Activated CD8-positive, alpha-beta memory T cell treated with anti-CD3 and anti-CD28 coated beads, Interleukin-2, amount 10 ng/mL, durations not matched to agents 7 days and 5 days (primary cell): ENCODE data around the gene RBM38. TPM values are rescaled to one million over a fixed set of nuclear protein-coding genes. Genes with fewer than 3 reads are reported as not detected.

Experiments
- ATAC-seq: fragments of 150-1000 bp; cut with Tn5 transposase; one replicate; pipeline ENCODE4 v1.10.0; 2021; ENCODE audit warnings: moderate library complexity
- CTCF ChIA-PET: fragments of 350-600 bp; sonication (Branson Sonifier 250); formaldehyde crosslinking; loops from one replicate; lab custom pipeline; 2021; ENCODE audit warnings: antibody characterized with exemption; lab: Charles Lee
- DNase-seq: peaks from one replicate; pipeline ENCODE4 v3.0.0-alpha.2; 2020
- H3K27ac Mint-ChIP-seq: one replicate; pipeline ENCODE4 v1.8.0; 2021; ENCODE audit warnings: mild to moderate bottlenecking, mixed read lengths
- H3K27me3 Mint-ChIP-seq: one replicate; pipeline ENCODE4 v1.8.0; 2021; ENCODE audit warnings: mixed read lengths
- H3K36me3 Mint-ChIP-seq: one replicate; pipeline ENCODE4 v1.8.0; 2021; ENCODE audit warnings: mild to moderate bottlenecking, mixed read lengths
- H3K4me1 Mint-ChIP-seq: one replicate; pipeline ENCODE4 v1.8.0; 2021; ENCODE audit warnings: mixed read lengths
- H3K4me3 Mint-ChIP-seq: one replicate; pipeline ENCODE4 v1.8.0; 2021; ENCODE audit warnings: mild to moderate bottlenecking, moderate library complexity, mixed read lengths
- H3K9me3 Mint-ChIP-seq: one replicate; pipeline ENCODE4 v1.8.0; 2022; ENCODE audit warnings: low read depth, mixed read lengths
- total RNA-seq, 2 experiments: library from RNA; stranded (reverse); gene quantifications; one replicate each; pipeline ENCODE4 v1.2.3, GENCODE V29; 2021

Gene RBM38
- total RNA-seq, 2 experiments from 2014 or later: 74.8 to 91.9 TPM

DNA sequence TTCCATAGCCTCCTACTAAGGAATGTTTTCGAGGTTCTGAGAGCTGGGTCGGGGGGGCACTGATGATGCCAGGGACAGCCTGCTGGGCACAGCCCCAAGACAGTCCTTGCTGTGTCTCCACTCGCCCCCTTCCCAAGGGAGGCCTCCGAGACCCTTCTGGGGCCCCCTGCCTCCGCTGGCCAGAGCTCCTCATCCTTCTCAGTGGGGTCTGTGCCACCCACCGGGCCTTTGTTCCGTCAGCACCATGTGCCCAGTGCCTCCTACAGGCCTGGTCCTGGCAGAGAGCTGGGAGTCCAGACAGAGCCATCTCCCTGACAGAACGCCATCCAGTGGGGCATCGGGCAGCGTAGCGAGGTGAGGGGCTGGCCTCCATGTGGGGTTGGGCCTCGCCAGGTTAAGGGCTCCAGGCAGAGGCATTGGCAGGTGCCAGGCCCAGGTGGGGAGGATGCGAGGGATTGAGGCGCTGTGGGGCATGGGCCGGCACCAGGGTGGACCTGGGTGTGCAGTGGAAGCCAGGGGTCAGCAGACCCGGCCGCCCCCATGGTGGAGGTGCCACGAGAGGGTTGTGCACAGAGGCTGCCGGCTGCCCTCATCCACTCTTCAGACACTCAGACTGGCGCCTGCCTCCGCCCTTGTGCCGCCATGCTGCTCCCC is 13.3 kb downstream of the RBM38 start:
- Mint-ChIP-seq H3K4me1 (peaks cover 36% of the 10 kb centered on the region), H3K27me3 (no peaks in the 10 kb centered on the region), H3K27ac (no peak overlapping the region), H3K4me3 (no peak overlapping the region), H3K9me3 (no peaks in the 10 kb centered on the region), H3K36me3 (peaks cover 31% of the 10 kb centered on the region)
- ATAC-seq (no peak), DNase-seq (no peak)
- CTCF ChIA-PET: no interaction called here

DNA sequence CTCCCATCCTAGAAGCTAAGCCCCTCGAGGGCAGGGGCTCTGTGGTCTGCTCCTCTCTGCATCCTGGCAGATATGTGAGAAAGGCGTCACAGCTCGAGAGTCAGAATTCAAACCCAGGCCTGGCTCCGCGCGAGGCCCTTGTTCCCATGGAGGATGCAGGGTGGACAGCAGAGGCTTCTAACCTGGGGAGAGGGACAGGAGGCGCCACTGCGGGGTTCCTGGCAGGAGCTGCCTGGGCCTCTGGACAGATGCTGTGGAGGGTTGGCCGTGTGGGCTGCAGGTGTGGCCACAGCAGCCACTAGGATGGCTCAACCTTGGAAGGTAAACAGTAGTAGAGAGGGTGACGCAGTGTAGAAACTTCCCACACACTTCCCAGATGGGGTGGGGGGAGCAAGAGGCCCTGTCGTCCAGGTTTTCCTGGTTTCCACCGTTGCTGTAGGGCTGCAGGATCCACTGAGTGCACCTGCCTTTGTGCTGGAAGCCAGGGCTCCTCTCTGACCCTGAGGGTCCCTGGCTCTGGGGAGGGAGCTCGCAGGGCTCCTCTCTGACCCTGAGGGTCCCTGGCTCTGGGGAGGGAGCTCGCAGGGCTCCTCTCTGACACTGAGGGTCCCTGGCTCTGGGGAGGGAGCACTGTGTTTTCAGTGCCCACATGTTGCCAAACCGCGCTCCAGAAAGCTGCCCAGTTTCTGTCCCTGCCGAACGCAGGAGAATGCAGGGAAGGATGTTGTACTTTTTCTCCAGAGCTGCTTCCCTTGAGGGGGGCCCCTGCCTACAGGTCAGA is 14.2 kb downstream of the RBM38 start:
- Mint-ChIP-seq H3K27me3 (no peaks in the 10 kb centered on the region), H3K36me3 (peaks cover 26% of the 10 kb centered on the region), H3K9me3 (no peaks in the 10 kb centered on the region), H3K4me1 (peaks cover 27% of the 10 kb centered on the region), H3K4me3 (no peak overlapping the region), H3K27ac (no peak overlapping the region)
- DNase-seq: no peak
- CTCF ChIA-PET: no interaction called here
- ATAC-seq: no peak

DNA sequence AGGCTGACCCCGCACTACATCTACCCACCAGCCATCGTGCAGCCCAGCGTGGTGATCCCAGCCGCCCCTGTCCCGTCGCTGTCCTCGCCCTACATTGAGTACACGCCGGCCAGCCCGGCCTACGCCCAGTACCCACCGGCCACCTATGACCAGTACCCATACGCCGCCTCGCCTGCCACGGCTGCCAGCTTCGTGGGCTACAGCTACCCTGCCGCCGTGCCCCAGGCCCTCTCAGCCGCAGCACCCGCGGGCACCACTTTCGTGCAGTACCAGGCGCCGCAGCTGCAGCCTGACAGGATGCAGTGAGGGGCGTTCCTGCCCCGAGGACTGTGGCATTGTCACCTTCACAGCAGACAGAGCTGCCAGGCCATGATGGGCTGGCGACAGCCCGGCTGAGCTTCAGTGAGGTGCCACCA is 16.4 kb downstream of the RBM38 start:
- no peak overlapping the region for H3K27ac Mint-ChIP-seq
- no peaks in the 10 kb centered on the region for H3K27me3 Mint-ChIP-seq
- peaks cover 17% of the 10 kb centered on the region for H3K36me3 Mint-ChIP-seq
- ATAC-seq (no peak), DNase-seq (no peak)
- no peak overlapping the region for H3K4me3 Mint-ChIP-seq
- CTCF ChIA-PET: no interaction called here
- H3K9me3 Mint-ChIP-seq: no peaks in the 10 kb centered on the region
- peaks cover 25% of the 10 kb centered on the region for H3K4me1 Mint-ChIP-seq

GRCh38 chr20:57408131-57408530 is 16.9 kb downstream of the RBM38 start:
- Mint-ChIP-seq H3K9me3 (no peaks in the 10 kb centered on the region), H3K27me3 (no peaks in the 10 kb centered on the region), H3K36me3 (peaks cover 17% of the 10 kb centered on the region), H3K4me3 (no peak overlapping the region), H3K4me1 (peaks cover 25% of the 10 kb centered on the region), H3K27ac (no peak overlapping the region)
- DNase-seq (no peak), ATAC-seq (no peak)
- CTCF ChIA-PET: no interaction called here

GRCh38 chr20:57408536-57409233 is 17.5 kb downstream of the RBM38 start:
- Mint-ChIP-seq H3K27me3 (no peaks in the 10 kb centered on the region), H3K4me1 (peaks cover 22% of the 10 kb centered on the region), H3K27ac (no peak overlapping the region), H3K4me3 (no peak overlapping the region), H3K36me3 (peaks cover 16% of the 10 kb centered on the region), H3K9me3 (no peaks in the 10 kb centered on the region)
- CTCF ChIA-PET: no interaction called here
- ATAC-seq (no peak), DNase-seq (no peak)

DNA sequence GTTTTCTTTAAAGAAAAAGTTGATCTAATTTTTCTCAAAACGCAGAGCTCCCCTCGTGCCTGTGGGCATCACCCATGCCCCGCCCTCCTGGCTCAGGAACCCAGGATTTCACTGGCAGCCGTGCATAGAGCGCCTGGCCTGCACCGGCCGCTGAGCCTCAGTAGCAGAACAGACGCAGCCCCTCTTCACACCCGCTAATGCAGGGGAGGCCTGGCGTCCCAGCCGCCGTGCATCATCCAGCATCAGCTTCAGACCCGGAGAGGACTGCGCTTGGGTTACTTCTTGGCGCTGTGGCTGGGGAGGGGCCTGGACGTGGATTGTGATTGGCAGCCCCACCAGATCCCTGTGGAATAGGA is 18.1 kb downstream of the RBM38 start:
- DNase-seq (no peak), ATAC-seq (no peak)
- H3K27me3 Mint-ChIP-seq: no peaks in the 10 kb centered on the region
- H3K9me3 Mint-ChIP-seq: no peaks in the 10 kb centered on the region
- peaks cover 22% of the 10 kb centered on the region for H3K4me1 Mint-ChIP-seq
- no peak overlapping the region for H3K4me3 Mint-ChIP-seq
- no peak overlapping the region for H3K27ac Mint-ChIP-seq
- peaks cover 14% of the 10 kb centered on the region for H3K36me3 Mint-ChIP-seq
- CTCF ChIA-PET: interaction anchor here (1.1 kb wide), 1 partner anchor 20 kb away, joined by 3 read pairs; no protein-coding TSS in a partner anchor

DNA sequence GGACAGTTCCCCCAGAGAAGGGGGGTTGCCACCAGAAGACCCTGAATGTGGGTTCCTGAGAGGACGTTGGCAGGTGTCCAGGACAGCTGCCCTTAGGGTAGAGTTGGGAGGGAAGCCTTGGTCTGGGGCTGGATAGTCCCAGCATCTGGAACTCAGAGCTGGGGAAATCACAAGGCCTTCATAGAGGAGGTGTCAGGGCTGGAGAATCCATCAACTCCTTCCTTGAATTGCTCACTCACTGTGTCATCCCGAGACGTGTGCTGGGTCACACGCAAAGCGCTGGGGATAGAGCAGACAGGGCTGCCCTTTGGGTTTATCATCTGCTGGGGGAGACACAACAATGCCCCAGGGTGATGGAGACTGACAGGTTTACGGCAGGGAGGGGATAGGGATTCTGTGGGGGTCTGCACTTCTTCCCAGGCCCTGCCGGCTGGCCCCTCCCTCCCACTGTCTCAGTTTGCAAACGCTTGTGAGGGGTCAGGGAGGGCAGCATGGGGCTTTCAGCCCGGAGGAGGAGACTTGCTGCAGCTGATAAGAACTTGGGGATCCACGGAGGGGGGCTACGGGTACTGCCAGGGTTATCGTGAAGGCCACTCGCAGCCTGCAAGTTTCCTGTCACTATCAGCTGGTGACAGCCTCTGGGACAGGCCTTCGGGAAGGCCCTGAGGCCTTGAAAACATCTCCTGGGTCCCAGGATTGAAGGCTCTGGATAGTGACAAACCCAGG is 18.6 kb downstream of the RBM38 start:
- H3K9me3 Mint-ChIP-seq: no peaks in the 10 kb centered on the region
- H3K27ac Mint-ChIP-seq: no peak overlapping the region
- peaks cover 22% of the 10 kb centered on the region for H3K4me1 Mint-ChIP-seq
- DNase-seq: no peak
- H3K4me3 Mint-ChIP-seq: no peak overlapping the region
- H3K36me3 Mint-ChIP-seq: peaks cover 14% of the 10 kb centered on the region
- CTCF ChIA-PET: interaction anchor here (1.1 kb wide), 1 partner anchor 20 kb away, joined by 3 read pairs; no protein-coding TSS in a partner anchor
- ATAC-seq: no peak
- H3K27me3 Mint-ChIP-seq: no peaks in the 10 kb centered on the region

DNA sequence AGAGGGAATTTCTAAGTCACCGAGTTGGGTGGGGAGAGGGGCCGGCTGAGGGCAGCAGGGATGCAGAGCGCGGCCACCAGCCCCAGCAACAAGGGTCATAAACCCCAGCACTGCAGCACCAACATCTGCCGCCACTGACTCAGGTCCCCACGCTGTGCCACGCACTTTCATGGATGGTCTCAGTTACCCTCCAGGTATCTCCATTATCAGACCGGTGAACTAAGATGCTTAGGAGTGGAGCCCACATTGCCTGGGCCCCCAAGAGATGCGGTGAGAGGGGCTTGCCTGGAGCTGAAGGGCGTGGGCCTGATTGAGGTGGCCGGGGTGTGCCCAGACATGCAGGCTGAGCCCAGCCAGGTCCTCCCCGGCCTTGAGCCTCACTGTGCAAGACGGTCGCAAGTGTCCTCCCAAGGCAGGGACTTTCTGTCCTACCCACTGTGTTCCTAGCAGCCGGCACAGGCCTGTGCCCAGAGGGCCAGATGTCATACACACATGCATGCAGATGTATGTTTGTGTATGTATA is 19.3 kb downstream of the RBM38 start:
- Mint-ChIP-seq H3K27ac (no peak overlapping the region), H3K9me3 (no peaks in the 10 kb centered on the region), H3K4me1 (peaks cover 22% of the 10 kb centered on the region), H3K27me3 (no peaks in the 10 kb centered on the region), H3K36me3 (peaks cover 11% of the 10 kb centered on the region), H3K4me3 (no peak overlapping the region)
- CTCF ChIA-PET: interaction anchor here (1.2 kb wide), 1 partner anchor 20 kb away, joined by 3 read pairs; no protein-coding TSS in a partner anchor
- DNase-seq (no peak), ATAC-seq (no peak)

GRCh38 chr20:57410924-57411323 is 19.7 kb downstream of the RBM38 start:
- H3K4me1 Mint-ChIP-seq: peaks cover 22% of the 10 kb centered on the region
- no peak overlapping the region for H3K4me3 Mint-ChIP-seq
- no peak for DNase-seq

DNA sequence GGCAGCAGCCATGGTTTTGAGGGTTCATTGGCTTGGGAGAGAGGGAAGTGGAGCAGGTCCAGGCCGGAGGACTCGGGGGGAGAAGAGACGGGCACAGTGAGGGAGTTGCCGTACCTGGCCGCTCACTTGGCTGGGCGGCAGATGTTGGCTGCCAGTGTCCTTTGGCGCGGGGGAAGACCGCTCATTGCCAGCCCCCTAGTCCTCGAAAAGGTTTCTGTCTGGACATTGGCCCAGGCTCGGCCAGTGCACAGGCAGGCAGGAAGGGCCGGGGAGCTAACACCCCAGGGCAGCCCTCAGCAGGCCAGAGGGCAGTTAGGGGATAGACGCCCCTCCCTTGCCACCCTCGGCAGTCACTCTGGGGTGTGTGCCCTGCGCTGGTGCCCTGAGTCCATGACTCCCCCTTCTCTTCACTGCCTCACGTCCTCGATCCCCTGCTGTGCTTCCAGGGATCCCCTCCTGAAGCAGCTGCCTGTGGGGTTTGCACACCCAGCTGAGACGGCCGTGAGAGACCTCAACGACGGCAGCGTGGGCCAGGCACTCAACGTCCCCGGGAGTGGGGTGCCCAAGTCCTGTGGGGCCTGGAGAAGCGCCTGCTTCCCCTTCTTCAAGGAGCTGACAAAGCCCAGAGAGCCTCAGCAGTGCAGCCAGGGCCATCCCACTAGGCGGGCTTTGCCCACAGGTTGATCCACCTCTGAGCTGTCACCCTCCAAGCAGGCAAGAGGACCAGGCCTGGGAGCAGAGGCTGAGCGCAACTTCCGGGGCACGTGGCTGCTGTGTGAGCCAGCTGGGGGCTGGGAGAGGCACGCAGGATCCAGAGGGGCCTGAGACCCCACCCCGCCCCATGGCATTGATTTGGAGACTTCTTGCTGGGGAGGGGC is 20.4 kb downstream of the RBM38 start:
- no peaks in the 10 kb centered on the region for H3K9me3 Mint-ChIP-seq
- H3K27me3 Mint-ChIP-seq: no peaks in the 10 kb centered on the region
- peaks cover 22% of the 10 kb centered on the region for H3K4me1 Mint-ChIP-seq
- DNase-seq: no peak
- CTCF ChIA-PET: interaction anchor here (1.1 to 3.5 kb wide), 8 partner anchors 12 to 22 kb away, joined by 3 to 10 read pairs (median 6); no protein-coding TSS in a partner anchor
- H3K27ac Mint-ChIP-seq: no peak overlapping the region
- no peak overlapping the region for H3K4me3 Mint-ChIP-seq
- ATAC-seq: peak; percentile 24
- H3K36me3 Mint-ChIP-seq: peaks cover 11% of the 10 kb centered on the region

More at GRCh38 chr20:57410924-57411323, 19.7 kb downstream of the RBM38 start:
- no peaks in the 10 kb centered on the region for H3K9me3 Mint-ChIP-seq
- H3K27me3 Mint-ChIP-seq: no peaks in the 10 kb centered on the region
- H3K27ac Mint-ChIP-seq: no peak overlapping the region
- CTCF ChIA-PET: interaction anchor here (1.2 kb wide), 1 partner anchor 21 kb away, joined by 3 read pairs; no protein-coding TSS in a partner anchor
- H3K36me3 Mint-ChIP-seq: peaks cover 11% of the 10 kb centered on the region
- no peak for ATAC-seq

DNA sequence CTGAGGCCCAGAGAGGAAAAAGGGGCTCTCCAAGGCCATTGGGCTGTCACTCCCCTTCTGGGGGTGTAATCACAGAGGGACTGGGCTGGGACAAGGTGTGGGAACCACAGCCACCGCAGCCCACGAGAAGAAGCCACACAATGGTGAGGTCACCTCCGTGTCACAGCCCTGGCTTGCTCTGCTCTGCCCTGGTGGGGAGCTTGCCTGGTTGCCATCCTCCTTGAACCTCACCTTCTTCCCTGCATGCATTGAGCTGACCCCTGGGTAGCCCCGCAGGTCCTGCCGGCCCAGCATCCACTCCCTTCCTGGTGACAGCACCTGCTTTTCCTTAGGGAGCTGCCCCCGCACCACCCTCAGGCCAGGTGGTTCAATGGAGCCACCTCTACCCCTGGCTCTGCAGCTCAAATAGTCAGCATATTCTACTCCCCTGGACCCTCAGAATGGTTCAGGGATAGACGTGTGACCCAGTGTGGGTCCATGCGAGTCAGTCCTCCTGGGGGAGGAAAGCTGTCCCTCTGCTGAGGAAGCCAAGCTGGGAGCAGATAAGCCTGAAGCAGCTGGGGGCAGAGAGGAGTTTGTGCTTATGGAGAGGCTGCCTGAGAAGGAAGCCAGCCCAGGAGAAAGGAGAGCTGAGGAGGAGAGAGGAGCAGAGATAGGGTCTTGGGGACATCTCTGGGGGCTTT is 21.3 kb downstream of the RBM38 start:
- Mint-ChIP-seq H3K27ac (no peak overlapping the region), H3K4me1 (peaks cover 22% of the 10 kb centered on the region), H3K27me3 (peaks cover 3% of the 10 kb centered on the region), H3K36me3 (peaks cover 6% of the 10 kb centered on the region), H3K9me3 (no peaks in the 10 kb centered on the region), H3K4me3 (no peak overlapping the region)
- DNase-seq (peak; percentile 81), ATAC-seq (peak; percentile 70)
- CTCF ChIA-PET: interaction anchor here (1.1 to 3.5 kb wide), 9 partner anchors 11 to 86 kb away, joined by 3 to 10 read pairs (median 6); no protein-coding TSS in a partner anchor
